ENCODE measurements around the gene MAP3K7.

GRCh38 chr6:90477366-90477765, 109.5 kb downstream of the MAP3K7 start:
- TF ChIP-seq CTCF (IDR thresholded peaks at IDR 0.05) (no peak), POLR2A (IDR thresholded peaks at IDR 0.05) (no peak)
